Body of pancreas (tissue), 4 donors: ENCODE measurements around the gene ABCF1. TPM values are rescaled to one million over a fixed set of nuclear protein-coding genes. Genes with fewer than 3 reads are reported as not detected.
A peak's percentile ranks its signal among the peaks of the same experiment; 100 is the strongest.

Experiments used
- ATAC-seq: fragments of 150-250 bp; one replicate; pipeline ENCODE4 v1.9.1; 2016
- DNase-seq, 4 donors: peaks; one replicate each; pipeline ENCODE4 v3.0.0-alpha.2; 2019
- H3K27ac ChIP-seq, 4 donors: fragments of 200-600 bp; sonication (generic); 1 replicate in 3 of 4; 2 replicates in 1 of 4; pipeline versions ENCODE4 v1.5.1 to v1.6.1; 2016 to 2019; ENCODE audit warnings: mild to moderate bottlenecking in 1 of 4, mixed read lengths in 1 of 4, moderate library complexity in 1 of 4
- H3K27me3 ChIP-seq, 2 donors: fragments of 200-600 bp; sonication (generic); one replicate each; pipeline ENCODE4 v1.6.0; 2016; ENCODE audit warnings: mild to moderate bottlenecking in 1 of 2
- H3K36me3 ChIP-seq, 2 donors: fragments of 200-600 bp; sonication (generic); replicated peaks in 1 of 2; 2 replicates each; pipeline ENCODE4 v1.5.1; 2016; ENCODE audit warnings: low read depth in 2 of 2; ENCODE audit not compliant: insufficient read depth in 1 of 2
- H3K4me1 ChIP-seq: fragments of 200-600 bp; sonication (generic); one replicate; pipeline ENCODE4 v1.6.0; 2016
- H3K4me3 ChIP-seq, 2 donors: fragments of 200-600 bp; sonication (generic); 1 replicate in 1 of 2; 2 replicates in 1 of 2; pipeline ENCODE4 v1.5.1; 2016 to 2019
- H3K9me3 ChIP-seq, 3 donors: fragments of 200-600 bp; sonication (generic); 1 replicate in 2 of 3; 2 replicates in 1 of 3; pipeline ENCODE4 v1.5.1; 2016
- CTCF ChIP-seq, 7 experiments: fragments of 450-650 bp in 4 of 7; fragments of 200-600 bp in 3 of 7; sonication (generic) in 3 of 7; IDR thresholded peaks; one replicate each; pipeline ENCODE4 v1.5.1; 2016 to 2019; ENCODE audit warnings: antibody characterized with exemption in 7 of 7
- POLR2A ChIP-seq, 3 donors: fragments of 450-650 bp; IDR thresholded peaks; one replicate each; pipeline ENCODE4 v1.6.1; 2016; ENCODE audit warnings: antibody characterized with exemption in 3 of 3, mild to moderate bottlenecking in 2 of 3
- WGBS, 2 donors: methylation state at CpG; one replicate each; pipeline ENCODE4 v1.1.5; 2017; 5-methylcytosine and 5-hydroxymethylcytosine counted together
- intact Hi-C: fragments of 100-400 bp; cut with DNase I; formaldehyde crosslinking; loops from one replicate; pipeline ENCODE4 v1.15.1; 2023
- total RNA-seq, 2 donors: library from RNA; depleted of rRNA; stranded (reverse); fragments of >200 nt; gene quantifications; one replicate each; pipeline ENCODE4 v1.1.0, GENCODE V29; 2016

Gene ABCF1
- total RNA-seq, 2 donors from 2014 or later, result 27.0 to 37.6 TPM

- peak overlapping the region; percentile 95 to 97 (median 96) for H3K27ac ChIP-seq
- no peaks in the 10 kb centered on the region for H3K27me3 ChIP-seq
- H3K36me3 ChIP-seq, result peaks cover 0 to 2% of the 10 kb centered on the region in 2 donors
- H3K4me3 ChIP-seq, result peak overlapping the region; percentile 63 to 73
- 0 to 1% methylated on average over 10 of the region's 10 CpGs for WGBS, 2 donors
- TF ChIP-seq CTCF (IDR thresholded peaks at IDR 0.05) (peak in 1 of 7 experiments; percentile 10), POLR2A (IDR thresholded peaks at IDR 0.05) (peak in 1 of 3 donors; percentile 22)
- H3K9me3 ChIP-seq, result no peaks in the 10 kb centered on the region
- DNase-seq (peak; percentile 57 to 68 (median 62)), ATAC-seq (peak; percentile 8)
- intact Hi-C loops, result no loop called here
- H3K4me1 ChIP-seq, result peaks cover 52% of the 10 kb centered on the region
Observed at GRCh38 chr6:30615219-30615957, 44.1 kb downstream of the ABCF1 start.

GRCh38 chr6:30615958-30616810 is 44.9 kb downstream of the ABCF1 start:
- peak overlapping the region; percentile 63 to 73 for H3K4me3 ChIP-seq
- no peak for ATAC-seq
- peaks cover 0 to 4% of the 10 kb centered on the region in 2 donors for H3K36me3 ChIP-seq
- H3K4me1 ChIP-seq, result peaks cover 44% of the 10 kb centered on the region
- 0% methylated on average over 10 of the region's 10 CpGs for whole genome bisulfite sequencing, 2 donors
- no peaks in the 10 kb centered on the region for H3K9me3 ChIP-seq
- intact Hi-C loops, result no loop called here
- H3K27ac ChIP-seq, result peak overlapping the region; percentile 95 to 97 (median 96)
- H3K27me3 ChIP-seq, result no peaks in the 10 kb centered on the region
- TF ChIP-seq CTCF (IDR thresholded peaks at IDR 0.05), result no peak
- TF ChIP-seq POLR2A (IDR thresholded peaks at IDR 0.05), result peak in 2 of 3 donors; percentile 36 to 81
- DNase-seq, result peak in 2 of 4 donors; percentile 41

- Histone ChIP-seq H3K4me3 (peak within 1 kb of the TSS; percentile 63 to 73), H3K27me3 (no peaks in the 10 kb centered on the region), H3K4me1 (peaks cover 37% of the 10 kb centered on the region), H3K36me3 (peaks cover 0 to 4% of the 10 kb centered on the region in 2 donors), H3K9me3 (no peaks in the 10 kb centered on the region), H3K27ac (peak within 1 kb of the TSS; percentile 95 to 97 (median 96))
- TF ChIP-seq POLR2A (IDR thresholded peaks at IDR 0.05) (peak; percentile 98 to 100 (median 100)), CTCF (IDR thresholded peaks at IDR 0.05) (no peak)
- 0% methylated on average over 39 to 40 of the region's 40 CpGs for WGBS, 2 donors
- ATAC-seq, result peak; percentile 83
- intact Hi-C loops, result no loop called here
- peak; percentile 99 to 100 (median 100) for DNase-seq
Observed at GRCh38 chr6:30616811-30617564, 45.7 kb downstream of the ABCF1 start, which contains the start of gene PPP1R10. TSS of gene PPP1R10 (minus strand) at chr6:30617243. CDS start at chr6:30609944, 7,299 bp downstream.

- Histone ChIP-seq H3K27ac (peak within 1 kb of the TSS; percentile 95 to 97 (median 96)), H3K27me3 (no peaks in the 10 kb centered on the region), H3K4me1 (peaks cover 30% of the 10 kb centered on the region), H3K36me3 (peaks cover 0 to 9% of the 10 kb centered on the region in 2 donors), H3K4me3 (peak within 1 kb of the TSS; percentile 63 to 73), H3K9me3 (no peaks in the 10 kb centered on the region)
- ATAC-seq (peak; percentile 80), DNase-seq (peak; percentile 98 to 99 (median 98))
- WGBS, 2 donors, result 0% methylated on average over 34 of the region's 34 CpGs
- TF ChIP-seq POLR2A (IDR thresholded peaks at IDR 0.05) (peak in 2 of 3 donors; percentile 4 to 51), CTCF (IDR thresholded peaks at IDR 0.05) (peak in 1 of 7 experiments; percentile 15)
- intact Hi-C loops, result no loop called here
Observed at GRCh38 chr6:30617565-30618269, 46.5 kb downstream of the ABCF1 start, which contains the start of gene MRPS18B. TSS of gene MRPS18B (plus strand) at chr6:30617840. CDS start at chr6:30617866, 26 bp downstream.
